GM23338 (cell line): ENCODE data around the gene DNASE1. TPM values are rescaled to one million over a fixed set of nuclear protein-coding genes. Genes with fewer than 3 reads are reported as not detected.

ENCODE experiments used
- ATAC-seq: fragments of 200-7000 bp; cut with Tn5 transposase; 3 replicates; pipeline ENCODE4 v1.9.1; 2020
- DNase-seq: peaks from one replicate; pipeline ENCODE4 v3.0.0-alpha.2; 2015; ENCODE audit warnings: low spot score
- H2AFZ ChIP-seq: fragments of 200-600 bp; sonication (generic); 2 replicates; pipeline ENCODE4 v1.8.0; 2016; ENCODE audit warnings: antibody characterized with exemption, mild to moderate bottlenecking, moderate library complexity
- H3F3A ChIP-seq: fragments of 200-600 bp; sonication (generic); replicated peaks from 2 replicates; pipeline ENCODE4 v1.8.0; 2017; ENCODE audit warnings: antibody characterized with exemption, mixed run types, low read depth
- H3K27ac ChIP-seq: fragments of 200-600 bp; sonication (generic); 2 replicates; pipeline ENCODE4 v1.6.1; 2016; ENCODE audit warnings: low read depth
- H3K27me3 ChIP-seq: fragments of 200-600 bp; sonication (generic); 2 replicates; pipeline ENCODE4 v1.8.0; 2016; ENCODE audit warnings: mild to moderate bottlenecking, mixed run types, moderate library complexity; ENCODE audit not compliant: insufficient read depth
- H3K36me3 ChIP-seq: fragments of 200-600 bp; sonication (generic); 2 replicates; pipeline ENCODE4 v1.8.0; 2016; ENCODE audit warnings: mild to moderate bottlenecking; ENCODE audit not compliant: insufficient read depth
- H3K4me1 ChIP-seq: fragments of 200-600 bp; sonication (generic); 2 replicates; pipeline ENCODE4 v1.8.0; 2016; ENCODE audit warnings: mild to moderate bottlenecking, moderate library complexity; ENCODE audit not compliant: insufficient read depth
- H3K4me2 ChIP-seq: fragments of 200-600 bp; sonication (generic); 2 replicates; pipeline ENCODE4 v1.7.1; 2017; ENCODE audit warnings: mixed run types
- H3K4me3 ChIP-seq: fragments of 200-600 bp; sonication (generic); 2 replicates; pipeline ENCODE4 v1.6.1; 2016; ENCODE audit warnings: mixed run types
- H3K79me2 ChIP-seq: fragments of 200-600 bp; sonication (generic); replicated peaks from 2 replicates; pipeline ENCODE4 v1.8.0; 2017; ENCODE audit warnings: mild to moderate bottlenecking; ENCODE audit not compliant: insufficient read depth
- H3K9me2 ChIP-seq: fragments of 200-600 bp; sonication (generic); 2 replicates; pipeline ENCODE4 v1.8.0; 2017; ENCODE audit not compliant: insufficient read depth
- H4K20me1 ChIP-seq: fragments of 200-600 bp; sonication (generic); replicated peaks from 2 replicates; pipeline ENCODE4 v1.8.0; 2017; ENCODE audit warnings: mild to moderate bottlenecking; ENCODE audit not compliant: insufficient read depth
- H3K27ac Mint-ChIP-seq: 2 replicates; pipeline ENCODE4 v1.8.0; 2020; ENCODE audit warnings: inconsistent platforms, mild to moderate bottlenecking, moderate library complexity, mixed read lengths
- H3K27me3 Mint-ChIP-seq: 3 replicates; pipeline ENCODE4 v1.8.0; 2022; ENCODE audit warnings: low read depth, mild to moderate bottlenecking, moderate library complexity, mixed read lengths, inconsistent platforms; ENCODE audit not compliant: insufficient read depth, poor library complexity
- H3K36me3 Mint-ChIP-seq: 3 replicates; pipeline ENCODE4 v1.8.0; 2021; ENCODE audit warnings: low read depth, mild to moderate bottlenecking, inconsistent platforms, moderate library complexity, mixed read lengths
- H3K4me1 Mint-ChIP-seq: 3 replicates; pipeline ENCODE4 v1.8.0; 2020; ENCODE audit warnings: mild to moderate bottlenecking, inconsistent platforms, mixed read lengths
- H3K4me3 Mint-ChIP-seq: 3 replicates; pipeline ENCODE4 v1.8.0; 2021; ENCODE audit warnings: moderate library complexity, mild to moderate bottlenecking, inconsistent platforms, mixed read lengths
- H3K9me3 Mint-ChIP-seq: 3 replicates; pipeline ENCODE4 v1.8.0; 2020; ENCODE audit warnings: moderate library complexity, mild to moderate bottlenecking, inconsistent platforms, mixed read lengths
- CREB1 ChIP-seq: fragments of 250-450 bp; sonication (Bioruptor Pico); IDR thresholded peaks from 2 replicates; pipeline ENCODE4 v1.5.0; 2020; ENCODE audit warnings: low read depth, mild to moderate bottlenecking, moderate library complexity
- CTCF ChIP-seq, 2 experiments: fragments of 200-600 bp in 1 of 2; sonication (generic) in 1 of 2; conservative IDR thresholded peaks; 2 replicates each; pipeline versions ENCODE4 v1.5.1 to v1.6.1; 2016 to 2017; ENCODE audit warnings: antibody characterized with exemption in 2 of 2, low read depth in 2 of 2, mild to moderate bottlenecking in 2 of 2, moderate library complexity in 1 of 2
- EZH2 ChIP-seq: fragments of 200-600 bp; sonication (generic); IDR thresholded peaks from one replicate; pipeline ENCODE4 v1.8.0; 2017; ENCODE audit warnings: antibody characterized with exemption, mild to moderate bottlenecking, low read depth; ENCODE audit not compliant: unreplicated experiment
- EZH2phosphoT487 ChIP-seq: fragments of 200-600 bp; sonication (generic); IDR thresholded peaks from one replicate; pipeline ENCODE4 v1.8.1; 2018; ENCODE audit warnings: antibody characterized with exemption; ENCODE audit not compliant: unreplicated experiment
- POLR2AphosphoS5 ChIP-seq: IDR thresholded peaks from 2 replicates; pipeline ENCODE4 v1.6.1; 2016; ENCODE audit warnings: antibody characterized with exemption, low read depth
- REST ChIP-seq: IDR thresholded peaks from one replicate; pipeline ENCODE4 v1.6.1; 2018; ENCODE audit warnings: antibody characterized with exemption; ENCODE audit not compliant: unreplicated experiment
- STAT1 ChIP-seq: IDR thresholded peaks from one replicate; pipeline ENCODE4 v1.6.1; 2016; ENCODE audit warnings: antibody characterized with exemption; ENCODE audit not compliant: unreplicated experiment
- ZNF114 ChIP-seq: fragments of 250-450 bp; sonication (Bioruptor Pico); IDR thresholded peaks from 2 replicates; pipeline ENCODE4 v1.5.0; 2020; ENCODE audit warnings: mild to moderate bottlenecking, moderate library complexity
- ZNF462 ChIP-seq: fragments of 250-450 bp; sonication (Bioruptor Pico); IDR thresholded peaks from 2 replicates; pipeline ENCODE4 v1.5.0; 2020; ENCODE audit warnings: mild to moderate bottlenecking, moderate library complexity
- polyA plus RNA-seq: library from polyadenylated mRNA; unstranded; fragments of >200 nt; fragmentation: Nextera tagmentation; extraction: Ambion mirVana; gene quantifications from 2 replicates; pipeline ENCODE4 v1.2.1, GENCODE V29; 2016
- total RNA-seq: library from RNA; depleted of rRNA; stranded (reverse); fragments of >200 nt; shearing (Covaris generic); gene quantifications from 2 replicates; pipeline ENCODE4 v1.2.3, GENCODE V29; 2014

The DNASE1 gene
- total and polyA plus RNA-seq, 2 experiments from 2014 or later, result 7.9 to 23.0 TPM

- Mint-ChIP-seq H3K27ac (no peak overlapping the region), H3K36me3 (peaks cover 34% of the 10 kb centered on the region), H3K9me3 (no peaks in the 10 kb centered on the region), H3K4me1 (peaks cover 10% of the 10 kb centered on the region), H3K27me3 (peaks cover 6% of the 10 kb centered on the region), H3K4me3 (no peak overlapping the region)
- H3K4me2 ChIP-seq, result no peak overlapping the region
- H3K27me3 ChIP-seq, result no peaks in the 10 kb centered on the region
- H3K36me3 ChIP-seq, result peaks cover 8% of the 10 kb centered on the region
- DNase-seq (no peak), ATAC-seq (no peak)
- H2AFZ ChIP-seq, result no peak overlapping the region
- peaks cover 2% of the 10 kb centered on the region; the same call in 1 of the 2 replicates for H3K79me2 ChIP-seq
- H3K27ac ChIP-seq, result no peak overlapping the region
- H4K20me1 ChIP-seq, result peaks cover 9% of the 10 kb centered on the region; the same call in 1 of the 2 replicates
- H3K9me2 ChIP-seq, result no peaks in the 10 kb centered on the region
- TF ChIP-seq EZH2phosphoT487 (no peak), STAT1 (no peak), POLR2AphosphoS5 (no peak), CREB1 (CRISPR knock-in tag) (no peak), EZH2 (no peak)
- H3K4me1 ChIP-seq, result peaks cover 6% of the 10 kb centered on the region
- H3F3A ChIP-seq, result peaks cover 16% of the 10 kb centered on the region; the same call in 1 of the 2 replicates
- H3K4me3 ChIP-seq, result no peak overlapping the region
Observed at GRCh38 chr16:3607161-3607560, 47.3 kb upstream of the DNASE1 start.

GRCh38 chr16:3607634-3608033 lies 46.9 kb upstream of the DNASE1 start:
- Mint-ChIP-seq H3K9me3 (no peaks in the 10 kb centered on the region), H3K27me3 (peaks cover 6% of the 10 kb centered on the region), H3K36me3 (peaks cover 30% of the 10 kb centered on the region), H3K4me1 (peaks cover 12% of the 10 kb centered on the region), H3K4me3 (no peak overlapping the region), H3K27ac (no peak overlapping the region)
- H3K36me3 ChIP-seq, result peaks cover 8% of the 10 kb centered on the region
- no peak overlapping the region for H3K4me3 ChIP-seq
- H3K79me2 ChIP-seq, result peaks cover 7% of the 10 kb centered on the region
- no peak for DNase-seq
- peaks cover 9% of the 10 kb centered on the region; the same call in 1 of the 2 replicates for H4K20me1 ChIP-seq
- no peak overlapping the region for H3K4me2 ChIP-seq
- H3F3A ChIP-seq, result peaks cover 16% of the 10 kb centered on the region; the same call in 1 of the 2 replicates
- peaks cover 6% of the 10 kb centered on the region for H3K4me1 ChIP-seq
- no peak overlapping the region for H3K27ac ChIP-seq
- no peaks in the 10 kb centered on the region for H3K9me2 ChIP-seq
- no peaks in the 10 kb centered on the region for H3K27me3 ChIP-seq
- ATAC-seq, result no peak
- H2AFZ ChIP-seq, result no peak overlapping the region
- no peak for TF ChIP-seq STAT1
- no peak for TF ChIP-seq CREB1 (CRISPR knock-in tag)
- TF ChIP-seq REST, result no peak
- no peak for TF ChIP-seq POLR2AphosphoS5
- no peak for TF ChIP-seq CTCF (conservative IDR thresholded peaks at IDR 0.05; ENCODE audit: low read depth in 2 of 2)
- TF ChIP-seq ZNF114 (CRISPR knock-in tag), result no peak
- TF ChIP-seq EZH2phosphoT487, result no peak
- no peak for TF ChIP-seq ZNF462
